CD4-positive, alpha-beta T cell treated with Interleukin-17A for 4 hours (primary cell): ENCODE measurements around the gene ZNF580.

Experiments used
- DNase-seq: peaks from one replicate; pipeline ENCODE4 v3.0.0-alpha.2; 2020; ENCODE audit warnings: mixed read lengths

The ZNF580 gene

GRCh38 chr19:55647732-55648584, 7.2 kb downstream of the ZNF580 start, which contains the start of gene CCDC106:
Gene CCDC106, plus strand, starts transcription at chr19:55648212. Its CDS starts 835 bp downstream, at chr19:55649047.
- DNase-seq = peak; percentile 76

- DNase-seq = no peak
Observed at GRCh38 chr19:55648585-55649267, 7.9 kb downstream of the ZNF580 start.

GRCh38 chr19:55649268-55650125, 8.7 kb downstream of the ZNF580 start:
- no peak for DNase-seq

DNA sequence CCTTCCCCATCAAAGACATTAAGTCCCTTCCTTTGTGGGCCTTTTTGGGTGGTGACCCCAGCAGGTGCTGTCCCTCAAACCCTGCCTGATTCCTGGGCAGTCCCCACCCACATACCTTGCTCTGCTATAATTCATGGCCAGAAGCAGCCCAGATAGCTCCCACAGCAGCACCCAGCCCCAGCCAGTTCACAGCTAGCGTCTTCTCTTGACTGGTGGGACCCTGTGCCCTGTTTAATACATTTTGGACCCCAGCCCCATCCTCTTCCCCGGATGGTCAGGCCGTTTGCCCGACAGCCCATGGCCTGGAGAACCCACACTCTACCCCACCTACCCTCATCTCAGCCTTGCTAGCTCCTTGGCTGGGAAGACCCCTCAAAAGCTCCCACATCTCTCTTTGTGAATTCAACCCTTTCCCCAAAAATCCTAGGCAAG, 9.3 kb downstream of the ZNF580 start:
- DNase-seq = no peak

- no peak for DNase-seq
Observed at GRCh38 chr19:55650602-55651230, 9.9 kb downstream of the ZNF580 start.

DNA sequence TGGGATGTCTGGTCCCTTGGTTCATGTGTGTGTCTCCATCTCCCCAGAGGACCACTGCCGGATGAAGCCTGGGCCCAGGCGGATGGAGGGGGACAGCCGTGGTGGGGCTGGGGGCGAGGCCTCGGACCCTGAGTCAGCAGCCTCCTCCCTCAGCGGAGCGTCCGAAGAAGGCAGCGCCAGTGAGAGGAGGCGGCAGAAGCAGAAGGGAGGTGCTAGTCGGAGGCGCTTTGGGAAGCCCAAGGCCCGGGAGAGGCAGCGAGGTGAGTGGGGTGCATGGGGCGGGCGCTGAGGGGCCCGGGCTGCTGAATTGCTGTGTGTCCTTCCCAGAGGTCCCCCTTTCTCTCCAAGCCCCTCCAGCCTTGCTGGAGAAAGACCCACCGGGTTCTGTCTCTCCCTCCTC, 10.4 kb downstream of the ZNF580 start:
- no peak for DNase-seq

DNA sequence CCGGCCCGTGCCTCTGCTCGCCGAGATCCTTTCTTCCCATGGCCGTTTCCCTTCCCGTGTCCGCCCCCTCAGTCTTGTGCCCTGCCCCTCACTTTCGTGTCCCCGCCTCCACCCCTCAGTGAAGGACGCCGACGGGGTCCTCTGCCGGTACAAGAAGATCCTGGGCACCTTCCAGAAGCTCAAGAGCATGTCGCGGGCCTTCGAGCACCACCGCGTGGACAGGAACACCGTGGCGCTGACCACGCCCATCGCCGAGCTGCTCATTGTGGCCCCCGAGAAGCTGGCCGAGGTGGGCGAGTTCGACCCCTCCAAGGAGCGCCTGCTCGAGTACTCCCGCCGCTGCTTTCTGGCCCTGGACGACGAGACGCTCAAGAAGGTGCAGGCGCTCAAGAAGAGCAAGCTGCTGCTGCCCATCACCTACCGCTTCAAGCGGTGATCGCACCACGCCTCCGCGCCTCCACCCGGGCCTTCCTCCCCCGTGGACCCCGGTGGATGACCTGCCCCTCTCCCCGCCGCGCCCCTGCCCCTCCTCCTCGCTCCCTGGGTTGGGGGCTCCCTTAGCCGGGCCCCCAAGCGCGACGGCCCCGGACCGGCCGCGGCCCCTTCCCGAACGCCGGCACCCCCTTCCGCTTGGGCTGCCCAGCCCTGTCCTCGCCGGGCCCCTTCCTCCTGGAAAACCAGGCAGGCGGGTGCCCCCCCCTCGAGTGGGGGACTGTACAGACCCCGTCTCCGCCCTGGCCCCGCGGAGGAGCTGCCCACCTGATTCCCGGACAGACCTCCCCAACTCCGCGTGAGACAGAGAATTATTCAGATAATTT, 11.7 kb downstream of the ZNF580 start:
- DNase-seq = no peak

DNA sequence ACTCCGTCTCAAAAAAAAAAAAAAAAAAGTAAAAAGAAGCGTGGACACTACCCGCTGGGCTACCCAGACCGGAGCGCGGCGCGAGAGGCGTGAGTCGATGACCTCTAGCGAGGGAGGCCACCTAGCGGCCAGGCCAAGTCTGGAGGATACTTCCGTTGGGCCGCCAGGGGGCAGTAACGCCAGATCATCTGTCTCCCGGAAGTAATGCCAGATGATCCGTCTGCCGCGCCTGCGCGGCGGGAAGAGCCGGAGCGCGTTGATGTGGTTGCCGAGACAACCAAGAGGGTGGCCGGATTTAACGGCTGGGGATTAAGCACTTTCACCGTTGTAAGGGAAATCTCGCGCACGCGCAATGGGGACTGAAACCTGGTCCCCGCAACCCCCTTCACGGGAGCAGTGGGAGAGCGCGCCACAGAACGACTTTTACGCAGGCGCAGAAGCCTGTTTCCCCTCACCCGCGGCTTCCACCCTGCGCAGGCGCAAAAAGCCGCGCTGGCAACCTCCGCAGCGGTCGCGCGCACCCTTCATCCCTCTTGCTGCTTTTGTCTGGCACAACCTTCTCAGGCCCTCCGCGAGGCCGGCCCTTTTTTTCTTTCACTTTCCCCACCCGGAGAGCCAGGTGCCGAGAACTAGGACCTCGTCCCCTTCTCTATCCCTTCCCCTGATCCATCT, 13.0 kb downstream of the ZNF580 start:
- peak; percentile 99 for DNase-seq

DNA sequence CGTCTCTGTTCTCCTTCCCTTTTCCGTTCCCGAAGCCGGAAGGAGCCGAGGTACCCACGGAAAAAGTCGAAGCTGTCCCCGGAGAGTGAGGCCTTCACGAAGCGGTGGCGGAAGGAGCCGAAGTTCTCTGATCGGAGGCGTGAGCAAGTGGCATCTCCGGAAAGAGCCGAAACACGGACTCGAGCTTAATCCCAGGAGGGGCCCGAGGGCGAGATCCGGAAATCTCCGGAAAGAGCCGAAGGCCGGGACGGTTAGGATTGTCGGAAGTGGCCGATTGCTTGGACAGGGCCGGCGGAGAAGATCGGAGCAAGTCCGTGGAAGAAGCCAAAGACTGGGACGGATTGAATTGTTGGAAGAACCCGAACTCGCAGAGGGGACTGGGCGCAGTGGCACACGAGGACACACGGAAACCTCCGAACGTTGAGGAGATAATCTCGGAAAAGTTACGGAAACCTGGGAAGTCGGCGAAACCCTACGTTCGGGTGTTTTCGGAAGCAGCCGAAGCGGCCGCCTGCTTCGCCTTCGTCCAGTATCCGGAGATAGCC, 13.6 kb downstream of the ZNF580 start:
- peak; percentile 99 for DNase-seq

DNA sequence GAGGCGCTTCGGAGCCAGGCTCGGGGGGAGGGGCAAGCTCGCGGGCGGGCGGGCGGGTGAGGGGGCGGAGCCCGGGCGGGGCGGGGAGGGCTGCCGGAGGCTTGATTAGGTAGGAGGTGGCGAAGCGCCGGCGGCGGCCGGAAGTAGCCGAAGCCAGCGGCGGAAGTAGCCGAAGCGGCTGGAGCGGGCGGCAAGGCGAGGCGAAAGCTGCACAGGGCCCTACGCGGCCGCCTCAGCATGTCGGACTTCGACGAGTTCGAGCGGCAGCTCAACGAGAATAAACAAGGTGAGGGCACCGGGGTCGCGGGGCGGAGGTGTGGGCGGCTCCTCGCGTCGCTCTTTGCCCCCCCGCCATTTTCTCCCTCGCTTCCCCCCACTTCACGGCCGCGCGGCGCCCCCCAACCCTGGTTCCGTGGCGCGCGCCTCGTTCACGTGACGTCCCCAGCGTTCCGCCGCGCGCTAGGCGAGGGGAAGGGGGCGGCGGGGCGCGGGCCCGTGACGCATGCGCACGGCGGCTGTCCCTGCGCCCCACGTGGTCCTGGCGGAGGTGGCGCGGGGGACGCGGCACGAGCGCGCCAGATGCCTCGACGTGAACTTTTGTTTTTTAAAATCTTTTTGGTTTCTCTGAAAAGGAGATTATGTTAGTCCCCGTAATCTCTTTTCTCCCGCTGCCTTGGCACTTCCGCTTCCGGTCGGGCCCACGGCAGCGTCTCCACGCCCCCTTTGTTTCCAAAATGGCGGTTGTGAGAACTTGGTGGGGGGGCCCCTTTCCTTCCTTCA, 14.3 kb downstream of the ZNF580 start, which contains the start of gene U2AF2:
Gene U2AF2, plus strand, starts transcription at position 168 of the 780 bp plus-strand sequence. Its CDS starts 70 bp downstream, at position 238.
- peak; percentile 98 for DNase-seq

DNA sequence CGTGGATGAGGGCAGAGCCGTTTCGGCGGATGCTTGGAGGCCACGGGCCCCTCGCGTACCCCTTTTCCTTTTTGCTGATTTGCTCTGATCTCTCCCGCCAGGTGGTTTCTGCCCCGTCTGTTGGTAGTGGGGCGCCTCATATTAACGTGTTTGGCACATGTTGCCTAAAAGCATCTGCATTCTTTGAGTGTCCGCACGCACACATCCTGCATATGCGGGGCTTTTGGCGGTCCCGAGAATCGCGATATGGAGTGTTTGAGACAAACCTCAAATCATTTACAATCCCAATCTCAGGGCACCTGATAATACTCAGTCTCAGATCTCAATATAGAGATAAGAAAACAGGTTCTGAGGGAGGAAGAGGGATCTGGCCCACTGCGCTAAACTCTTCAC, 14.8 kb downstream of the ZNF580 start:
- no peak for DNase-seq

DNA sequence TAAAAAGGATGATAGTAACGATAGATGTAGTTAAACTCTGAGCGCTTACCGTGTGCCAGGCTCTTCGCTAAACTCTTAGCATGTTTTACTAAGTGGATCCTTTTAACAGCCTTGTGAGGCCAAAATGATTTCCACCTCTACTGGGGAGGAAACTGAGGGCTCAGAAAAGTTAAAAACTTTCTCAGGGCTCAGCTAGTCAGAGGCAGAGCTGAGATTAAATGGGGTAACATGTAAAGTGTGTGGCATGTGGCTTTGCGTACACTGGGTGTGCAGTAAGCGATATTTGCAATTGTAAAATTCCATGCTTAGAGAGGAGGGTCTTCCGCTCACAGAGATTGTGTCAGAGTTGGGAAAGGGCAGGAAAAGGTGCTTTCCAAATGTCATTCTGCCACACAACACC, 15.8 kb downstream of the ZNF580 start:
- no peak for DNase-seq

- DNase-seq = no peak
Observed at GRCh38 chr19:55656988-55657747, 16.4 kb downstream of the ZNF580 start.

DNA sequence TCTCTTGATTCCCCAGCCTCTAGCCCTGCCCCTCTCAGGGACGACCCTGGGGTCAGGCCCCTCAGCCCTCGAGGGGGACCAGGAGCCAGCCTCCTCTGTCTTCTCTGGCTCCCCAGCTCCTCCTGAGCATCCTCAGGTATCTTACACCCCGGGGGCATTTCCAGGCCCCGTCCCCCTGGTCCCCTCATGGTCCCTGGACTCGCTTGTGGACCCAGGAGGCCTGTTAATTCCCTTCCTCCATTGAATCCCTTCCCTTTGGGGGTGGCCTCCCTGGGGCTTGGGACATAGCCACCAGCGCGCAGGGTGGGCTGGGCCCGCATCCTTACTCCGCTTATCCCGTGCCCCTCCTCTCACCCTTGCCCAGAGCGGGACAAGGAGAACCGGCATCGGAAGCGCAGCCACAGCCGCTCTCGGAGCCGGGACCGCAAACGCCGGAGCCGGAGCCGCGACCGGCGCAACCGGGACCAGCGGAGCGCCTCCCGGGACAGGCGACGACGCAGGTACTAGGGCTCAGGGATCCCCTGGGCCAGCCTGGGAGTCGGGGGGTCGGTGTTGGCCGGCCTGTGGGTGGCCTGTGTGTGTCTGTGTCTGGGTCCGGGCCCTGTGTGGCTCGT, 18.2 kb downstream of the ZNF580 start:
- no peak for DNase-seq

DNA sequence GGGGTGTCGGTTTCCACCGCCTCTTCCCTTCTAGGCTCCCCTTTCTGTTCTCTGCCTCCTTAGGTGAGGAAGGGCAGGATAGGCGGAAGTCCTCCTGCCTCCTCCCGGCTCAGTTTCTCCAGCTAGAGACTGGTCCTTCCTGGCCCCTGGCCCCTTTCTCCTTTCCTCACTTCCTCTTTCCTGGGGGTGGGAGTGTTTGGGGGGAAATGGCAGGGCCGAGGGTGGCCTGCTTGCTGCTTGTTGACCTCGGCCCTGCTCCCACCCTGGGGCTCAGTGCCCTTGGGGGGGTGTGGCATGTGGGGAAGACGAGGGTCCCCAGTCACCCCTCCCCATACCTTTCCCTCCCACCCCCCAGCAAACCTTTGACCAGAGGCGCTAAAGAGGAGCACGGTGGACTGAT, 19.0 kb downstream of the ZNF580 start:
- DNase-seq = no peak

- no peak for DNase-seq
Observed at GRCh38 chr19:55660404-55660803, 19.6 kb downstream of the ZNF580 start.

DNA sequence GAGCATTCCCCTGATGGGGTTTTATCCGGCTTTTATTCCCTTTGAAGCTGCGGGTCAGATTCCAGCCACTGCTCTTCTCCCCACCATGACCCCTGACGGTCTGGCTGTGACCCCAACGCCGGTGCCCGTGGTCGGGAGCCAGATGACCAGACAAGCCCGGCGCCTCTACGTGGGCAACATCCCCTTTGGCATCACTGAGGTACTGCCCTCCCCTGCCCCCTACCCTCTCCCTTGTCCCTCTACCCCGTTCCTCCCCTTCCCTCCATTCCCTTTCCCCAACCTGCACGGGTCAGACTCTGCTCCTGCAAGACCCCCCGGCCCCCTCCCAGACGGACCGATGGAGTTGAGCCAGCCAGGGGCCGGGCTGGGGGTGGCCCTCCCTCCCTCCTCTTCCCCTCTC, 20.2 kb downstream of the ZNF580 start:
- DNase-seq = no peak

DNA sequence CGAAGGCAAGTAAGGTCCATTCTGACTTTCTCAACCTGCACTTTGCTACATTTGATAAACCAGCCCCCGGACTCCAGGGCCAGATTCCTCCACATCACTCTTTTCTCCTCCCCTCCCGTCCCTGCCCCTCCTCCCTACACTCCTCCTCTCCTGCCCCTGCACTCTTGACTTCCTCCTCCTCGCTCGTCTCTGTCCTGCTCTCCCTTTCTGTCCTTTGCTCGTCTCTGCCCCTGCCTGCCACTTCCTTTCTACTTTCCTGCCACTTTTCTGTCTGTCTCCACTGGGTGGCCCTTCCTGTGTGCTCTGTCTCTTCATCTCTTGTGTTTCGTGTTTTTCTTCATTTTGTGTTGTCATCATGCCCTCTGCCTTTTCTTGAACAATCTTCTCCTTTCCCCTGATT, 21.0 kb downstream of the ZNF580 start:
- DNase-seq = no peak
